ENCODE results near the gene SORL1.

SORL1 gene

DNA sequence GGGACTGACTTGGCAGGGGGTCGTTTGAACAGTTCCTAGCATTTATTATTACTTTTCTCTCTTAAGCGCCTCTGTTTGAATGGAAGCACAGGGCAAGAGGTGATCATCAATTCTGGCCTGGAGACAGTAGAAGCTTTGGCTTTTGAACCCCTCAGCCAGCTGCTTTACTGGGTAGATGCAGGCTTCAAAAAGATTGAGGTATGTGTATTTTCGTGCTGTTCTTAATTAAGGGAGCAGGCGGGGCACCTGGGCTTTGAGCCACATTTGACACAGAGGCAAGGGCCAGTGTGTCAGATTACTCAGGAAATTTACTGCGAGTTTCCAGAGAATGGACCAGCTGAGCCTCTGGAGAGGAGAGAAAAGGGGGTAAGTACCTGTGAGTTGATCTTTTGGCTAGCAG is 103.0 kb downstream of the SORL1 start:
- peaks cover 76% of the 10 kb centered on the region for H3K36me3 ChIP-seq (ENCODE audit: control insufficient read depth, insufficient read depth, low read length)
- H3K9ac ChIP-seq (ENCODE audit: low read length): no peak overlapping the region
- H3K27me3 ChIP-seq (ENCODE audit: control insufficient read depth, insufficient read depth, low read length): no peaks in the 10 kb centered on the region
- H3K9me3 ChIP-seq (ENCODE audit: control insufficient read depth, insufficient read depth, low read depth, low read length): no peaks in the 10 kb centered on the region
- H3K4me1 ChIP-seq (ENCODE audit: control insufficient read depth, insufficient read depth, low read length): no peaks in the 10 kb centered on the region
- no peak overlapping the region for H3K27ac ChIP-seq (ENCODE audit: low read depth, low read length)
- no peak overlapping the region for H3K4me3 ChIP-seq (ENCODE audit: low read depth, low read length)

DNA sequence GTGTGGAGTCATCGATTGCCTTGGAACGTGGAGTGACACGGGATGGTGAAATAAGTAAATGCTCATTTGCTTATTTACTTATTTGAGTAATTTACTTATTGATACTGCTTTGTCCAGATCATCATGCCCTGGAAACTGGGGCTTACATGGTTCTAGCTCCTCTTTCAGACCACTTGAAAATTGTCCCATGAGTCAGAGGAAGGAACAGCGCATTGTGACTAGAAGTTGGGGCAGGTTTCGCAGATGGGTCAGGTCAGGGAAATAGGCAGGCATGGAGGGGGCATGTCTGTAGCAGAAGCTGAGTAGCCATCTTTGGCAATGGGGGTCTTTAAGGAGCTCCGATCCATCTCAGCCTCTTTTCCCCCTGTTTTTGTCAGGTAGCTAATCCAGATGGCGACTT is 104.8 kb downstream of the SORL1 start:
- no peaks in the 10 kb centered on the region for H3K27me3 ChIP-seq (ENCODE audit: control insufficient read depth, insufficient read depth, low read length)
- H3K27ac ChIP-seq (ENCODE audit: low read depth, low read length): no peak overlapping the region
- H3K9ac ChIP-seq (ENCODE audit: low read length): no peak overlapping the region
- H3K9me3 ChIP-seq (ENCODE audit: control insufficient read depth, insufficient read depth, low read depth, low read length): no peaks in the 10 kb centered on the region
- no peaks in the 10 kb centered on the region for H3K4me1 ChIP-seq (ENCODE audit: control insufficient read depth, insufficient read depth, low read length)
- no peak overlapping the region for H3K4me3 ChIP-seq (ENCODE audit: low read depth, low read length)
- H3K36me3 ChIP-seq (ENCODE audit: control insufficient read depth, insufficient read depth, low read length): peaks cover 74% of the 10 kb centered on the region

DNA sequence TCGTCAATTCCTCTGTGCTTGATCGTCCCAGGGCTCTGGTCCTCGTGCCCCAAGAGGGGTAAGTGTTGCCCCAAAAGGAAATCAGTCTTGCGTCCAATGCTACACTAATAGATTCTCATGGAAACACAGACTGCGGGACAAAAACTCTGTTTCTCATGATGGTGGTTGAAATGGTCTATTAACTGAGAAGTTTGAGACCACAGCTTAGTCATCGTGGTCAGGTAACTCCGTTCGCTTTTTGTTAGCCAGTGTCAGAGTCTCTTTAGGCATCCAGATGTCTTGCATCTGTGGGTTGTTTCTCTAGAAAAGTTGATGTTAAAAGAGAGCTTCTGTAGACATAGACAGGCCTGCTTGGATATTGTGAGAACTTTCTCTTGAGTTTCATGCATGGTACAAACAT is 105.2 kb downstream of the SORL1 start:
- no peak overlapping the region for H3K27ac ChIP-seq (ENCODE audit: low read depth, low read length)
- no peak overlapping the region for H3K9ac ChIP-seq (ENCODE audit: low read length)
- H3K4me1 ChIP-seq (ENCODE audit: control insufficient read depth, insufficient read depth, low read length): no peaks in the 10 kb centered on the region
- H3K9me3 ChIP-seq (ENCODE audit: control insufficient read depth, insufficient read depth, low read depth, low read length): no peaks in the 10 kb centered on the region
- H3K36me3 ChIP-seq (ENCODE audit: control insufficient read depth, insufficient read depth, low read length): peaks cover 74% of the 10 kb centered on the region
- no peak overlapping the region for H3K4me3 ChIP-seq (ENCODE audit: low read depth, low read length)
- no peaks in the 10 kb centered on the region for H3K27me3 ChIP-seq (ENCODE audit: control insufficient read depth, insufficient read depth, low read length)

DNA sequence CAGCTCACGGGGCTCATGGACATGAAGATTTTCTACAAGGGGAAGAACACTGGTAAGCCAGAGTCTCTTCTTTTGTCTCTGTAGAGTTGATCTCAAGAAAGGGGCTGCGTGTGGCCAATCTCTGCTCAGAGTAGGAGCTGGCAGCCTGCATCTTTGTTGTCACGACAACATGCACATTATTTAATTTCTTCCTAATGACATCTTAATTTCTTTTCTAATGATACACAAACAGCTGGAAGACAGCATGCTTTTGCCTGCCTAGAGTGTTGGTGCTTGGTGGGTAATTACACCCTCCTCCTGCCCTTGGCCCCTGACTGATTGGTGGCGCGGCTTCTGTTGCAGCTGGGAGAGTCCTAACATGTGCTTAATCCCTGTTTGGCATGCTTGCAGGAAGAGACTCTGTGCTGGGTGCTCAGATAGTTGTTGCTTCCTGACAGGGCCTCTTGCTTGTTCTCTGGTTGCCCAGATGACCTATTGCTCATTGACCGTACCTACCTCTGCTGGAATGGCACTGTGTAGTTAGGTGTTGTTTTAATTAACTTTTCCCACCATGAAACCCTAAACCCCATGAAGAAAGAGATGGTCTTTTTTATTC is 107.6 kb downstream of the SORL1 start:
- no peaks in the 10 kb centered on the region for H3K27me3 ChIP-seq (ENCODE audit: control insufficient read depth, insufficient read depth, low read length)
- peaks cover 55% of the 10 kb centered on the region for H3K36me3 ChIP-seq (ENCODE audit: control insufficient read depth, insufficient read depth, low read length)
- H3K4me3 ChIP-seq (ENCODE audit: low read depth, low read length): no peak overlapping the region
- peaks cover 5% of the 10 kb centered on the region; the same call in 1 of the 2 replicates for H3K4me1 ChIP-seq (ENCODE audit: control insufficient read depth, insufficient read depth, low read length)
- no peaks in the 10 kb centered on the region for H3K9me3 ChIP-seq (ENCODE audit: control insufficient read depth, insufficient read depth, low read depth, low read length)
- no peak overlapping the region for H3K9ac ChIP-seq (ENCODE audit: low read length)
- H3K27ac ChIP-seq (ENCODE audit: low read depth, low read length): no peak overlapping the region

DNA sequence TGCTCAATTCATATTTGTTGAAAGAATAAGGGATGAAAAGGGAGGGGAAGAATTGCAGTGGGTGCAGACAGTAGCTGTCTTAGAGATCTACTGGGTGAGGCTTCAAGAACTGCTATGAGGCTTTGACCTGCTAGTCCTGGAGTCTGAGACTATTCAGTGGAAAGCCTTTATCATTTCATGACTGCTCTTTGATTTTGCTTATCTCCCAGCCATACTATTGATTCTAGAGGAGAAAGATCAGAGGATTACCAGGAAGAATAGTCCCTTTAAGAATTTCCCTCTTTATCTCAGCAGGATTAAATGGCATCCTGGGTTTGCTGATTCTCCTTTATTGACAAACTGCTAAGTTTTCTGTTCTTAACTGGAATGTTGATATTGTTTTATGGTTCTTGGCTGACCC is 108.1 kb downstream of the SORL1 start:
- Histone ChIP-seq H3K27me3 (ENCODE audit: control insufficient read depth, insufficient read depth, low read length) (no peaks in the 10 kb centered on the region), H3K27ac (ENCODE audit: low read depth, low read length) (no peak overlapping the region), H3K9me3 (ENCODE audit: control insufficient read depth, insufficient read depth, low read depth, low read length) (no peaks in the 10 kb centered on the region), H3K36me3 (ENCODE audit: control insufficient read depth, insufficient read depth, low read length) (peaks cover 51% of the 10 kb centered on the region), H3K9ac (ENCODE audit: low read length) (no peak overlapping the region), H3K4me1 (ENCODE audit: control insufficient read depth, insufficient read depth, low read length) (peaks cover 5% of the 10 kb centered on the region; the same call in 1 of the 2 replicates), H3K4me3 (ENCODE audit: low read depth, low read length) (no peak overlapping the region)

DNA sequence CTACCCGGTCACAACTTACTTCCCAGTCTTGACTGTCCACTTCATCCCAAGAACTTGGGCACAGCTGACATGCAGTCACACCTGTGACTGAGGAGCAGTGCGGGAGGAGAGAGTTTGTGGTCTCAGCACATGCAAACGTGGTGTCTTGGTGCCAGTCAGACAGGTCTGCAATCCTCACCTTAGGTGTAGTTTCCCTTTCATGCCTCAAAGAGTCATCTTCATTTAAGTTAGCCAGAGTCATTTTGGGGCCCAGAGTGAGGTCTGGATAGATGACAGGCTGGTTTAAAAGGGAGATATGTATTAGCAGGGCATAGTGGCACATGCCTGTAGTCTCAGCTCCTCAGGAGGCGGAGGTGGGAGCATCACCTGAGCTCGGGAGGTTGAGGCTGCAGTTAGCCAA is 109.1 kb downstream of the SORL1 start:
- no peaks in the 10 kb centered on the region for H3K9me3 ChIP-seq (ENCODE audit: control insufficient read depth, insufficient read depth, low read depth, low read length)
- H3K4me3 ChIP-seq (ENCODE audit: low read depth, low read length): no peak overlapping the region
- H3K36me3 ChIP-seq (ENCODE audit: control insufficient read depth, insufficient read depth, low read length): peaks cover 48% of the 10 kb centered on the region
- no peaks in the 10 kb centered on the region for H3K27me3 ChIP-seq (ENCODE audit: control insufficient read depth, insufficient read depth, low read length)
- H3K4me1 ChIP-seq (ENCODE audit: control insufficient read depth, insufficient read depth, low read length): peaks cover 5% of the 10 kb centered on the region; the same call in 1 of the 2 replicates
- H3K9ac ChIP-seq (ENCODE audit: low read length): no peak overlapping the region
- no peak overlapping the region for H3K27ac ChIP-seq (ENCODE audit: low read depth, low read length)

DNA sequence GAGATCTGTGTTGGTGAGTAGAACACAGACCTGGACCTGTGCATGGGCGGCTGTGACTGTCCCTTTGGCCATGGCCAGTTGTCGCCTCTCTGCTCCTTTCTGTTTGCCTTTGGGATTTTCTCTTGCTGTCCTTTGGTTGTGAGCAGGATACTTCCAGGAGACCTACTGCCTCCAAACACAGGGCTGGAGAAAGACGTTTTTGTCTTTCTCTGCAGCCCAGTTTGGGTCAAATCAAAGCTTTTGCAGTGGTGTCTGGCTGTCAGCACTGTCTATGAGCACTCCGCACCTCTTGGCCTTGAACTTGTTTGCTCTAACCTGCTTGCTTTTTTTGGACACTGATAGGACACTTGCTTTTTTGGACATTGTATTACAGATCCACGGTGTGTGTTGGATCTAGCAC is 109.6 kb downstream of the SORL1 start:
- no peaks in the 10 kb centered on the region for H3K9me3 ChIP-seq (ENCODE audit: control insufficient read depth, insufficient read depth, low read depth, low read length)
- H3K9ac ChIP-seq (ENCODE audit: low read length): no peak overlapping the region
- no peak overlapping the region for H3K4me3 ChIP-seq (ENCODE audit: low read depth, low read length)
- H3K27me3 ChIP-seq (ENCODE audit: control insufficient read depth, insufficient read depth, low read length): no peaks in the 10 kb centered on the region
- peaks cover 48% of the 10 kb centered on the region for H3K36me3 ChIP-seq (ENCODE audit: control insufficient read depth, insufficient read depth, low read length)
- H3K4me1 ChIP-seq (ENCODE audit: control insufficient read depth, insufficient read depth, low read length): peaks cover 8% of the 10 kb centered on the region; the same call in 1 of the 2 replicates
- H3K27ac ChIP-seq (ENCODE audit: low read depth, low read length): no peak overlapping the region

DNA sequence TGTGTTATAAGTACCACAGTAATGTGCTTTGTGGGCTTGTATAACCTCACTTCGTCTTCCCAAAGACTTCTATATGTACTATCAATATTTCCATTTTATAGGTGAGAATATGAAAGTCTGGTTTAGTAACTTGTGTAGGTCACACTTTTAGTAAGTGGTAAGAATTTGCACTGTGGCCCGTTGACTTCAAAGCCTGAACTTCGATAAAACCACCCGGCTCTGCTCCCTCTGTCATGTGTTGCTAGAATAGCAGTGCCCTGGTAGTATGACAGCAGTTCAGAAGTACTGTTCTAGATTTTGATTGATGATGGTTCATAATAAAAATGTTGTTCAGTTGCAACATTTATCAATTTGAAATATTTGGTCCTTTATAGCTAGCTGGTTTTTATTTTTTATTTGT is 110.9 kb downstream of the SORL1 start:
- peaks cover 46% of the 10 kb centered on the region for H3K36me3 ChIP-seq (ENCODE audit: control insufficient read depth, insufficient read depth, low read length)
- H3K27ac ChIP-seq (ENCODE audit: low read depth, low read length): no peak overlapping the region
- no peaks in the 10 kb centered on the region for H3K27me3 ChIP-seq (ENCODE audit: control insufficient read depth, insufficient read depth, low read length)
- peaks cover 9% of the 10 kb centered on the region; the same call in 1 of the 2 replicates for H3K4me1 ChIP-seq (ENCODE audit: control insufficient read depth, insufficient read depth, low read length)
- H3K4me3 ChIP-seq (ENCODE audit: low read depth, low read length): no peak overlapping the region
- no peak overlapping the region for H3K9ac ChIP-seq (ENCODE audit: low read length)
- H3K9me3 ChIP-seq (ENCODE audit: control insufficient read depth, insufficient read depth, low read depth, low read length): no peaks in the 10 kb centered on the region

DNA sequence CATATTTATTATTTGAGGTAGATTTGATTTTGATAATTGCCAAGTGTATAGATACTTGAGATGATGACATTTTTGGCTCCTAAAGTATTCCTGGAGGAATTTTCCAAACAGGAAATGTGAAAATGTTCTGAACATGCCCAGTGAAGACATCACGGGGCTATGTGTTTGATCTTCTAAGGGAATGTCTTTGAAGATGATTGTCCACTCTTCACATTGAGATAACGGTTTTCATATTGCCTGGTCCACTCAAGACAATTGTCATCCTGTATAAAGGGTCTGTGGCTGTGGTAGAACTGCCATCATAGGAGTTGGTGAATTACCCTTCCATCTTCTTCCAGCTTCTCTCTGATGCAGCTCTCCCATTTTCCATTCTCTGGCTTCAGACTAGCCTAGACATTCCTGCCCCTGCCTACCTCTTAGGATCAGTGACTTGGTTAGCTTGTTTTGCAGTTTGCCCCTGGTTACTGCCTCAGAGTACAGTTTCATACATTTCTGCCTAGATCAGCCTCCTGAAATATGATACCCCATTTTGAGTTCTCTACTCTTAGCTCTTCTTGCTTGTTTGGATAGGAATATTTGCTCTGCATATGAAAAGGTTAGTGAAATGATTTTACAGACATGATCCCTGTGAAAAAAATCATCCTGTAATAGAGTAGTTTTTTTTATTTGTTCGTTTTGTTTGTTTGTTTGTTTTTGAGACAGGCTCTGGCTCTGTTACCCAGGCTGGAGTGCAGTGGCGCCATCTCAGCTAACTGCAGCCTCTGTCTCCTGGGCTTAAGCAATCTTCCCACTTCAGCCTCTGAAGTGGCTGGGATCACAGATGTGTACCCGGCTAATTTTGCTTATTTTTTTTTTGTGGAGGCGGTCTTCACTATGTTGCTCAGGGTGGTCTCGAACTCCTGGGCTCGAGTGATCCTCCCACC is 112.0 kb downstream of the SORL1 start:
- H3K9ac ChIP-seq (ENCODE audit: low read length): no peak overlapping the region
- H3K36me3 ChIP-seq (ENCODE audit: control insufficient read depth, insufficient read depth, low read length): peaks cover 39% of the 10 kb centered on the region
- no peak overlapping the region for H3K4me3 ChIP-seq (ENCODE audit: low read depth, low read length)

DNA sequence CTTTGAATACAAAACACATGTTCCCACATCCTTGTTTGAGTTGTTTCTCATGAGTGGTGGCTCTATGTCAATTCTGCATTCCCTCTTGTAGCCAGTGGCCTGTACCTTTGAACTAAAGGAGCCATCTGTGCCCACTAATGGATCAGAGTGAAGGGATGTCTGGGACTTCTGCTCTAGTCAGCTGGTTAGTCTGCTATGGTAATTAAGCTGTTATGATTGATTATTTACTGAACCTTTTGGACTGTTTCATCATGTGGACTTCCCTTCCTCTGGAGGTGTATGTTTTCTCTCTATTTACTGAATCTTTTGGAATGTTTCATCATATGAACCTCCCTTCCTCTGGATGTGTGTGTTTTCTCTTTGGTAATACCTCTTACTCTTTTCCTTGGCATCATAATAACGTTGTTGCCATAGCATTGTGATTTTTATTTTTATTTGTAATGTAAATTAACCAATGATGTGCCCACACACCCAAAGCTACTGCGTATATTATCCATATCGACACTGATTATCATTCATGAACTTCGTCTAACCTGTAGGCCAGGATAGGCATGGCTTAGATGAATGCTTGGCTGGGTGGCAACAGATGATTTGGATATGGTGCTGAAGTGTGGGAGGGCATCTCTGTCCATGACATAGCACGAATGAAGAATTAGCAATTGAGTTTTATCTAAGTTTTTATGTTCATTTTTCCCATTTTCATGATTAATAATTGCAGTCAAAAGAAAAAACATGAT is 113.0 kb downstream of the SORL1 start:
- peaks cover 32% of the 10 kb centered on the region for H3K36me3 ChIP-seq (ENCODE audit: control insufficient read depth, insufficient read depth, low read length)
- no peak overlapping the region for H3K9ac ChIP-seq (ENCODE audit: low read length)
- peaks cover 9% of the 10 kb centered on the region; the same call in 1 of the 2 replicates for H3K4me1 ChIP-seq (ENCODE audit: control insufficient read depth, insufficient read depth, low read length)
- H3K4me3 ChIP-seq (ENCODE audit: low read depth, low read length): no peak overlapping the region
- H3K27me3 ChIP-seq (ENCODE audit: control insufficient read depth, insufficient read depth, low read length): no peaks in the 10 kb centered on the region
- H3K9me3 ChIP-seq (ENCODE audit: control insufficient read depth, insufficient read depth, low read depth, low read length): no peaks in the 10 kb centered on the region
- no peak overlapping the region for H3K27ac ChIP-seq (ENCODE audit: low read depth, low read length)

More for the DNA sequence above, 112.0 kb downstream of the SORL1 start:
- no peak overlapping the region for H3K27ac ChIP-seq (ENCODE audit: low read depth, low read length)
- H3K27me3 ChIP-seq (ENCODE audit: control insufficient read depth, insufficient read depth, low read length): no peaks in the 10 kb centered on the region
- H3K4me1 ChIP-seq (ENCODE audit: control insufficient read depth, insufficient read depth, low read length): peaks cover 9% of the 10 kb centered on the region; the same call in 1 of the 2 replicates
- H3K9me3 ChIP-seq (ENCODE audit: control insufficient read depth, insufficient read depth, low read depth, low read length): no peaks in the 10 kb centered on the region

Measured in HUES6 (cell line).